ENCODE results near the gene RNH1. TPM values are rescaled to one million over a fixed set of nuclear protein-coding genes. Genes with fewer than 3 reads are reported as not detected.

The RNH1 gene
- total and polyA plus RNA-seq, 2 of the 8 experiments (the other 6 are each of a cell fraction or from before 2014, with no cell fraction given): 48.7 to 49.8 TPM

GRCh38 chr11:506995-507726 lies at the start of gene RNH1 (continued):
- TF ChIP-seq E2F6 (IDR thresholded peaks at IDR 0.05): no peak
- TF ChIP-seq POLR2A (IDR thresholded peaks at IDR 0.05; ENCODE audit: control extremely low read depth in 1 of 2, low read depth in 2 of 2, low read length in 2 of 2): peak in 1 of 2 experiments; percentile 70; a peak in 2 of 3 replicates
- TF ChIP-seq CTBP2 (IDR thresholded peaks at IDR 0.05; ENCODE audit: borderline replicate concordance, insufficient read depth, insufficient read length, low read length): no peak
- no peak for TF ChIP-seq FOSL1 (IDR thresholded peaks at IDR 0.05; ENCODE audit: insufficient read depth, low read depth, low read length)
- no peak for TF ChIP-seq CHD2 (IDR thresholded peaks at IDR 0.05; ENCODE audit: low read length)
- no peak for TF ChIP-seq MAX (IDR thresholded peaks at IDR 0.05)
- no peak; the same call in 1 of the 2 replicates for TF ChIP-seq TBP (IDR thresholded peaks at IDR 0.05; ENCODE audit: low read depth, low read length)

Measured in H1 (cell line).